ENCODE measurements around the gene CFAP44.
"Not testable (repeated sequence)": the region's sequence is repeated elsewhere in the genome, so short reads cannot be mapped to it uniquely, and the experiment has no call there.

Gene CFAP44, protein sequence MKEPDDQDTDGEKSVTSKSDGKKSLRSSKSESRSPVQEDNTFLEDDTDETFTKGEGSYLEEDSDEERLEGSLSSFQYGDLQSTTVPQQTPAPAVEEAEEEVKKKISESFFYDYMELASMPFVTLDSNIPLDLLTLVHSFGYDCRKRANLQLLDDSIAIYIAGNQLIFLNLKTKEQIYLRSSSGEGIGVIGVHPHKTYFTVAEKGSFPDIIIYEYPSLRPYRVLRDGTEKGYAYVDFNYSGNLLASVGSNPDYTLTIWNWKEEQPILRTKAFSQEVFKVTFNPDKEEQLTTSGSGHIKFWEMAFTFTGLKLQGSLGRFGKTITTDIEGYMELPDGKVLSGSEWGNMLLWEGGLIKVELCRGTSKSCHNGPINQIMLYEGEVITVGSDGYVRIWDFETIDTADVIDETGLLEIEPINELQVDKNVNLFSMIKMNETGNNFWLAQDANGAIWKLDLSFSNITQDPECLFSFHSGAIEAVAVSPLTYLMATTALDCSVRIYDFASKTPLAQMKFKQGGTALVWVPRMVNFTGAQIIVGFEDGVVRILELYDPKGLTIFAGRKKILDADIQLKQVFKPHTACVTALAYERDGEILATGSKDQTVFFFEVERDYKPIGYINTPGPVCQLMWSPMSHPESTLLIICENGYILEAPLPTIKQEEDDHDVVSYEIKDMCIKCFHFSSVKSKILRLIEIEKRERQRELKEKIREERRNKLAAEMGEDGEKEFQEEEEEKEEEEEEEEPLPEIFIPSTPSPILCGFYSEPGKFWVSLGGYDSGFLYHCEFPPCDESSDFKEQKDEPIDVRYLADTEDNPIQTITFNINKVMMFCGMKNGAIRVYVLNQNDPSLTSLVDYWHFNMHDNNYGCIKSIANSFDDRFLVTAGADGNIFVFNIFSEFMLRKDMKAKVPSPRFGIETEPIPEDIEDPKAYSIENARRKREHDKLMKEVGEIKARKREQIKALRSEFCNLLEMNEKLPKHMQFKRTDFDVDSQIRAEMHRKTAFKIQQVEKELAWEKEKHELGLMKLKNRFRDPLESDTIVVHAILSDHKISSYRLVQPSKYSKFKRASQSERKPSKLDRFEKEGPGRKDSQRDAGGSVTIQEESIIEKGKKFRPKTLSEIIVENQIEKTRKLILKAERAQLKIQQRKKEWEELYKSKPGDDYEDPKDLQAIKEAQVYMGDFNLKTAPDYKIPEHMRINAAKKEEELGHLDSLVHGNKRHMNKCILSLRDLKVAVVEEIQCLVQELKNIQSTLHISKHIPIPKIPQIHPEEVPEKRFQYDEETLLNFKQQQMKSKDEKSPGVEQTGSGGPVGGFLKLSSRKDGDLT (N-terminal part only)

DNA sequence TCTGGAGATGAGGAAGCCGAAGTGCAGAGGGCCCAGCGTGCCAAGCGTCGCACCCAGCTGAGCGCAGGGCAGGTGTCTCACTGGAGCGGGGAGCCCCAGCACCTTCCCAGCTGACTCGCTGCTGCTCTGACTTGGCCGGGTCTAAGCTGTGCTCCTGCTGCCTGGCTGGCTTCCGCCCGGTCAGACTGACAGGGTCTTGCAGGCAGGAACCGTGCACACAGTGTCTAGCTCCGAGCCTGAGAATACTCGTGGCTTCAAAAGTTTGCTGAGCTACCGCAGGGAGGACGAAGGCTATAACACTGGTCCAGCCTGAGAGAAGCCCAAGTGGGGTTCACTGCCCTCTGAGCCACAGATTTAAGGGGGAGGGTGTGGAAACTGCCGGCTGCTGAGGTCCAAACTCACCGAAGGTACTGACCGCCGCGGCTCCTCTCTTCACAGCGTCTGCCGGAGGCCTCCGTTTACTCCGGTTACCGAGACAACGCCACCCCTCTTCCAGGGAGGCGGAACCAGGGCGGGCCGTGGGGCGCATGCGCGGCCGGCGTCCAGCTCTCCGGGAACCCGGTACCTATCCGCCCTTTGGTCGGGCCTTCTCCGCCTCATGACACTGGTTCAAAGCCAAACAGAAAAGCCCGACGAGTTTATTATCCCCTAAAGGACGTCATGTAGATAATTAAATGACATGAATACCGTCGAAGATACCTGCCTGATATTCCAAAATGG, at the start of gene CFAP44:
Gene CFAP44, minus strand, starts transcription at position 443 of the 720 bp plus-strand sequence. CDS start 7,829 bp downstream, outside the sequence.
- DNase-seq = no peak

DNA sequence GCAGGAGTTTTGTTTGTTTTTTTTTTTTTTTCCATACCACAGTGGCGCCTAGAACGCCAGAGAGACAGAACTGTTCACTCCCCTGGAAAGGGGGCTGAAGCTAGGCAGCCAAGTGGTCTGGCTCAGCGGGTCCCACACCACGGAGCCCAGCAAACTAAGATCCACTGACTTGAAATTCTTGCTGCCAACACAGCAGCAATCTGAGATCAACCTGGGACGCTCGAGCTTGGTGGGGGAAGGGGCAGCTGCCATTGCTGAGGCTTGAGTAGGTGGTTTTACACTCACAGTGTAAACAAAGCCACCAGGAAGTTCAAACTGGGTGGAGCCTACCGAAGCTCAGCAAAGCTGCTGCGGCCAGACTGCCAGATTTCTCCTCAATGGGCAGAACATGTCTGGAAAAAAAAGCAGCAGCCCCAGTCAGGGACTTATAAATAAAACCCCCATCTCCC, 43.9 kb upstream of the CFAP44 start:
- DNase-seq = no peak

DNA sequence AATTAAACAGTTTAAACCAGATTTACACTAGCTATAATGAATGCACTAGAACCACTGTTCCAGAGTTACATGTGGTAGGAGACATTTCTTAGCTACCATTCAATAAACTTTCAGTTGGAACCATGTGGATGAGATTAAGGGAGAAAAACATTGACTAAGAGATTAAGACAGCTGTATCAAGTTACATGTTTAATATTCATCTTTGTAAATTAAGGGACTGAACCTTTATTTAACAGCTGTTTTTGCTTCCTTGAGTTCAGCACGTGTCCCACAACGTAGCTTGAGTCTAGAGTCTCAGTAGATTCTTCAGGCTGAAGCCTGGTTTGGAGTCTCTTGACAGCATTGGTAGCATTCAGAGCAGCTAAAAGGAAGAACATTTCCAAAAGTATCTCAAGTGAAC, 27.2 kb upstream of the CFAP44 start:
- DNase-seq = no peak

DNA sequence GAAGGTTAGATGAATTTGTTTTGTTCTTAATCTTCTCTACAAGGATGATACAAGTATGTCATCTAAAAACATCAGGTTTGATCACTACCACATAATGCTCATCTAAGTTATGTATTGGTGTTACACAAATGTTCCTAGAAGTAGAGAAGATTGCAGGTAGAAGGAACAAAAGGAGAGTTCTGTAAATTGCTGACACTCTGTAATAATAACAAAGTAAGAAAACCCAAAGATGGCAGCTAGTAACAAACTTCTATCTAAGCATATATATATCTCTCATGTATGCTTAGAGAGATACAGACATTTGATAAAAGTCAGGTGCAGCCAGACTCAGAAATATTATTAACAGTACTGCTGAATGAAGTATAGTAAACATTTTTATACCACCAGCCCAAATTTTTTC, 20.2 kb upstream of the CFAP44 start:
- no peak for DNase-seq

DNA sequence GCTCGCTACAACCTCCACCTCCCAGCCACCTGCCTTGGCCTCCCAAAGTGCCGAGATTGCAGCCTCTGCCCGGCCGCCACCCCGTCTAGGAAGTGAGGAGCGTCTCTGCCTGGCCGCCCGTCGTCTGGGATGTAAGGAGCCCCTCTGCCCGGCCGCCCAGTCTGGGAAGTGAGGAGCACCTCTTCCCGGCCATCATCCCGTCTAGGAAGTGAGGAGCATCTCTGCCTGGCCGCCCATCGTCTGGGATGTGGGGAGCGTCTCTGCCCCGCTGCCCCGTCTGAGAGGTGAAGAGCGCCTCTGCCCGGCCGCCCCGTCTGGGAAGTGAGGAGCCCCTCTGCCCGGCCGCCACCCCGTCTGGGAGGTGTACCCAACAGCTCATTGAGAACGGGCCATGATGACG, 17.3 kb upstream of the CFAP44 start:
- DNase-seq = not testable (repeated sequence)

DNA sequence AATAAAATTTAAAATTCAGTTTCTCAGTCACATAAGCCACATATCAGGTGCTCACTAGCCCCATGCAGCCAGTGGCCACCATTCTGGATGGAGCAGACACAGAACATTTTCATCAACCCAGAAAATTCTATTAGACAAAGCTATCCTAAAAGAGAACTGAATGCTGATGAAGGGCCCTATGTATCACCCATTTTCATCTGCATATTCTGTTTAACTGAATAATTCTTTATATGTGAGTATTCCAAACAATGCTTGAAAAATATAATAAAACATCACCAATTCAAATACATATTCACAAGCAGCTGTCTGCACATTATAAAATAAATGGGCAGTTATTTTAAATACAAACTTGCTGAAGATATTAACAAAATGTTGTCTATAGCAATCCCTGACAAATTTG, 14.2 kb upstream of the CFAP44 start:
- no peak for DNase-seq

DNA sequence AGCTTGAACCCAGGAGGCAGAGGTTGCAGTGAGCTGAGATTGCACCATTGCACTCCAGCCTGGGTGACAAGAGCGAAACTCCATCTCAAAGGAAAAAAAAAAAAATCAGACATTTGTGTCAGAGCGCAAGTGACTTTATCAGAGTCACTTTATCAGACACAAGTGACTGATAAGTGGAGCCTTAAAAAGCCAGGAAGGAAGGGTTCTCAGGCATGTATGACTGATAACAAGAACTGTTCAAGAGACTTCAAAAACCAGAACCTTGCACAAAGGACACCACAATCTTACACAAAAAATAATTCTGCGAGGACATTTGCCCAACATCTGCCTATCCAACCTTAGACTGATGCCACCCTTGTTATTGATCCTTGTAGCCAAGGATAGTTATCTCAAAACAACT, 13.3 kb upstream of the CFAP44 start:
- DNase-seq = no peak

DNA sequence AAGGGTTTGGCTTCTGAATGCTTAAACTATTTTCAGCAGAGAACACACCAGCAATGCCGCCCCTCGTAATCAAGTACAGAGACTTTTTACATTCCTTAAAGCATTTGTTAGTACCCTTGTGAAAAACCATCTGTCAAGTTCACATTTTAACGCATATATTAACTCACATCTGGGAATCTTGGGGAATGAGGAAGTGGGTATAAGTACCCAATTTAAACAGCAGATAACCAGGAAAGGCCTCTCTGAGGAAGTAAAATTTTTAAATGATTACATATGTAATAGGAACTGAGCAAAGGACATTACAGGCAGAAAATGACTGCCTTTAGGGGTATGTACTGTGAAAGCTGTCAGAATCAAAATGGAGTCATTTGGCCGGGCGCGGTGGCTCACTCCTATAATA, 12.8 kb upstream of the CFAP44 start:
- DNase-seq = no peak

DNA sequence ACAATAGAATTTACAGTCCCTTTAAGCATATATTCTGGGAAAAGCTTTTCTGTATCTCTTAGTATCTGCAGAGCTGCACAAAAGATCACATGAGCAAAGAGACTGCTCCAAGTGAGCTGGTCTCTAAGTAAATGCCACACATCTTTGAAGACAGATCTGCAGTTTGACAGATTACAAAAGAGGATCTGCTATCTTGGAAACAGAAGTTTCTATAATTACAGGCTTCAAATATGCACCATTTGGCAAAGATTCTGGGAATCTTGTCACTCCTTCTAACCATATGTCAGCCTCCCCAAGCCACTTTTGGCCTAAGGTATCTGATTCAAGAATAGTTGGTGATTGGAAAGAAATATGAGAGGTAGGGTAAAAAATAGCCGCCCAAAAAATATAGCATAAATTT, 9.6 kb upstream of the CFAP44 start:
- DNase-seq = no peak

DNA sequence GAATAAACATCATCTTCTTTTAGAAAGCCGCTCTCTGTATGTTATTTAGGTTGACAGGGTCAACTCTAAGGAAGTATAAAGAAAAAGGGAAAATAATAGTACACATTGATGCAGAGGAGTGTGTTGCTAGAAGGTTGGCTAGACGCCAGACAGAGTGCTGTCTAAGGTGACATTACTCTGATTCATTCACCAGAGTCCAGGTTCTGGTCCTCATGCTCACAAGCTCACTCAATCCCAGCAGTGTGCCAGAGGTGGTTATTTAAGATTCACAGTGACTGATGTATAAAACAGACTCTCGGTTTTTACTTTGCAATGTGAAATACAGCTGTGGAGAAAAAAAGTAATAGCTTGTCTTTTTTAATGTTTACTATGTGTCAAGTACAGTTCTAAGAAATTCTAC, 1.7 kb downstream of the CFAP44 start:
- DNase-seq = no peak

DNA sequence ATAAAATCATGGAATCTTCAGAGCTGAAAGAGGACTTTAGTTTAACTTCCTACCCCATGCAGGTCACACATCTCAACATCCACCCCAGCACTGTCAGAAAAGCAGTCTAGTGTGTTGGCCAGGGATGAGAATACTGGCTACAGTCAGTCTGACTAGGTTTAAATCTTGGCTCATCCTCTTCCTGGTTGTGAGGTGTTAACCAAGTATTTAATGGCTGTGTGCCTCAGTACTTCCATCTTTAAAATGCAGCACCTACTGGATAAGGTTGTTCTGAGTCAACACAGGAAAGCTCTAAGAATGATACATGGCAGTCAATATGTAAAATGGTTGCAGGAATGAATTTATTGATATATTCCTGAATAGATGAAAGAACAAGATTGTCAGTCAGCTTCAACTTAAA, 3.1 kb downstream of the CFAP44 start:
- DNase-seq = no peak

DNA sequence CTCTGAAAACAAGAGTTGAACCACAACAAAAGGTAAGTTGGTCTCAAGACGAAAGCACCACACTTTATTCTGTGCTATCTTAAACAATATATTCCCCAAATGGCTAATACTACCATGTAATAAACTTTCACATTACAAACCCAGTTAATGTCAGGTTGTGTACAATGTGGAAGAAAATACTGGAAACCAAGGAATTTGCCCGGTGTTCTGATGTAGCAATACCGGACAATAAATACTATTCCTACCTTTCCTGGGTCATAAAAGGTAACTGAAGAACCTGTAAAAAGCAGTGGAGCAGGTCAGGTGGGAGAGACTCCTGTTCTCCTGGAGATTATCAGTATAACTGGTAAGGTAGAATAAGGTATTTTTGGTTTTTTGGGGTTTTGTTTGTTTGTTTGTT, 3.9 kb downstream of the CFAP44 start:
- DNase-seq = no peak

DNA sequence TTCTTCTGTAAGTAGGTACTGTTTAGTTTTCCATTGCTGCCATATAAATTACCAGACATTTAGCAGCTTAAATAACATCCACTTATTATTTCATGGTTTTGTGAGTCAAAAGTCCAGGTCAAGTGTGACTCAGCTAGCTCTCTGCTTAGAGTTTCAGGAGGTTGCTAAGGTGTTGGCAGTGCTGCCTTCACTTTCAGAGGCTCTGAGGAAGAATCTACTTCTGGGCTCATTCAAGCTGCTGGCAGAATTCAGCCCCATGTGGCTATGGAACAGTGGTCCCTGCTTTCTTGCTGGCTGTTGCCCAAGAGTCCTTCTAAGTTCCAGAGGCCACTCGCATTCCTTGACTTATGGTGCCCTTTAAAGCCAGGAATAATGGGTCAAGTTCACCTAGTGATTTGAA, 4.5 kb downstream of the CFAP44 start:
- no peak for DNase-seq

DNA sequence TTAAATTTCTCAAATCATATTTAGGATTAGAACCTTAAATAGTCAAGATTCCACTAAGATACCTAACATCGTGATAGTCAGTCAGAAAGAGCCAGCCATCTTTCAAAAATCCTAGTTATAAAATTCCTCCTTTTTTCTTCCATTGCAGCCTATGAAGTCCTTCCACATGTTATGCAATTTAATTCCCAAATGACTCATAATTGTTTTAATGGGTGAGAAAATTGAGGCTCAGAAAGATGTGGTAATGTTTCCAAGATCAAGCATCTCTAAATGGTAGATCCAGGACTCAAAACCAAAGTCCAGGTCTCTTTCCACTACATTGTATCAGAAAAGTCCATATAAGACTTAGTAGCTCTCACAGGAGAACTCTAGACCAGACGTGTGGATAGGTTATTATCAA, 9.5 kb downstream of the CFAP44 start:
- no peak for DNase-seq

DNA sequence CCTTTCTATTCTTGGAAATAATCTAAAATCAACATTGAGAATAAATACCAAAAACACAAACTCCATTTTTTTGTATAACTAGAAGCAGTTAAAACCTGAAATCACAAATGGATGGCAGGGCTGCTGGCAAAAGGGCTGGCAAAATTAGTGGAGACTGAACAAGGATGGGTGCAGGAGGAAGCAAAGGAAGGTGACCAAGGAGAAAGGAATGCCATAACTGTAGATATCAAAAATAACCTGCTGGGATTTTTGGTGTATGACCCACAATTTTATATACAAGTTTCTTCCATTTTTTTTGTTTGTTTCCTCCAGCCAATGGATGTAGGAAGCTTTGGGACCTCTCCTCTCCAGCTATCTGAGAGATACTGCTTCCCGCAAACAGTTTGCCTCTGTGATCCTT, 12.7 kb downstream of the CFAP44 start:
- DNase-seq = no peak

DNA sequence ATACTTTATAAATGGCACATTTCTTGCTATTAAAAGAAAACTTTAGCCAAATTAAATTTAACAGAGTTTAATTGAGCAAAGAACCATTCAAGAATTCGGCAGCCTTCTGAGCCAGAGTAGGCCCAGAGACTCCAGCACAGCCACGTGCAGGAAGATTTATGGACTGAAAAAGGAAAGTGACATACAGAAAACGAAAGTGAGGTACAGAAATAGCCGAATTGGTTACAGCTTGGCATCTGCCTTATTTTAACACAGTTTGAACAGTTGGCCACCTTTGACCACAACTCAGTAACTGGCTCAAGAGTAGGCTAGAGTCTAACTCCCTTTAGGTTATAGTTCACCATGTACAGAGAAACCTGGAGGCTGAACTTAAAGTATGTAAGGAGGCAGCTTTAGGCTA, 17.6 kb downstream of the CFAP44 start:
- no peak for DNase-seq

DNA sequence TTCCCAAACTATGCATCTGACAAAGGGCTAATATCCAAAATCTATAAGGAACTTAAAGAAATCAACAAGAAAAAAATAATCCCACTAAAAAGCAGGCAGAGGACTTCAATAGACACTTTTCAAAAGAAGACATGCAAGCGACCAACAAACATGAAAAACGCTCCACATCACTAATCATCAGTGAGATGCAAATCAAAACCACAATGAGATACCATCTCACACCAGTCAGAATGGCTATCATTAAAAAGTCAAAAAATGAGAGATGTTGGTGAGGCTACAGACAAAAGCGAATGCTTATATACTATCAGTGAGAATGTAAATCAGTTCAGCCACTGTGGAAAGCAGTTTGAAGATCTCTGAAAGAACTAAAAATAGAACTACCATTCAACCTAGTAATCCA, 20.2 kb downstream of the CFAP44 start:
- DNase-seq = no peak

DNA sequence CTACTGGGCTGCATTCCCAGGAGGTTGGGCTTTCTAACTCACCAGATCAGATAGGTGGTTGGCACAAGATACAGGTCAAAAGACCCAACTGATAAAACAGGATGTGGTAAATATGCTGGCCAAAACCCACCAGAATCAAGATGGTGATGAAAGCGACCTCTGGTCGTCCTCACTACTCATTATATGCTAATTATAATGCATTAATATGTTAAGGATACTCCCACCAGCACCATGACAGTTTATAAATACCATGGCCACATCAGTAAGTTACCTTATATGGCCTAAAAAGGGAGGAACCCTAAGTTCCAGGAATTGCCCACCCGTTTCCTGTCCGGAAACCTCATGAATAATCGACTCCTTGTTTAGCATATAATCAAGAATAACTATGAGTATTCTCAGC, 31.6 kb downstream of the CFAP44 start:
- no peak for DNase-seq

DNA sequence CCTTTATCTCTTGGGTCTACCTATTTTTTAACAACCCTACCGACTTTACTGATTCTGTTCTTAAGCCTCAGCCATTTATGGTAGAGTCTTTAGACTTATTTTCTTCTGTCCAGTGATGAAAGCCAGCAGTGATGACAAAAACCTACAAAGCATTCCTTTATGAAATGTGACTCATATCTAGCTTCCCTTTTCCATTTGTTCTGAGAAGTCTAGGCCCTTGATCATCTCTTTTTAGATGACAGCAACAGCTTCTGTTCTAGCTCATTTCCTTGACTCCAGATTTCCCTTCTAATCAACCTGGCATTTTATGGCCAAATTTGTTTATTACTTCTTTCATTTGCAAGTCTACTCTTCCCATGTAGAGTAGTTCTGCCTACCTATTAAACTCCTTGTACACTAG, 36.1 kb downstream of the CFAP44 start:
- no peak for DNase-seq

DNA sequence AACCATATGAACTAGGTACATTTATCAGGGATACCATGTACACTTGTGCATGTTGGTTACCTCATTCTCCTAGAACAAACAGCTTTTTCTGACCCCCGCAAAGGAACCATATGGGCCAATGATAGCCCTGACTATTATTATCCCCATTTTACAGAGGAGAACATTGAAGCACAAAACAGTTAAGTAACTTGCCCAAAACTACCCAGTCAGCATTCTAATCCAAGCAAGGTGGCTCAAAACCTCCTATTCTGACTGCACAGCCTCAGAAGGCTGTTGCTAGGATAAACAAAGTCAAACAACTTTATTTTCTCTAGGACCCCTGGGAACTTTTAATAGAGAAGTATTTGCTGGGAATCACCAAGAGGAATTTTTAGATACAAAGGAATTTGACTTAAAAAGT, 36.7 kb downstream of the CFAP44 start:
- no peak for DNase-seq

All from NCI-H1048 (cell line).